HG02884 (cell line): ENCODE data around the gene GIMAP7.

Source experiments
- ATAC-seq: cut with Tn5 transposase; IDR thresholded peaks from one replicate; pipeline ENCODE4 v1.9.1; 2021; ENCODE audit warnings: mild to moderate bottlenecking, moderate library complexity; ENCODE audit not compliant: unreplicated experiment

Gene GIMAP7

DNA sequence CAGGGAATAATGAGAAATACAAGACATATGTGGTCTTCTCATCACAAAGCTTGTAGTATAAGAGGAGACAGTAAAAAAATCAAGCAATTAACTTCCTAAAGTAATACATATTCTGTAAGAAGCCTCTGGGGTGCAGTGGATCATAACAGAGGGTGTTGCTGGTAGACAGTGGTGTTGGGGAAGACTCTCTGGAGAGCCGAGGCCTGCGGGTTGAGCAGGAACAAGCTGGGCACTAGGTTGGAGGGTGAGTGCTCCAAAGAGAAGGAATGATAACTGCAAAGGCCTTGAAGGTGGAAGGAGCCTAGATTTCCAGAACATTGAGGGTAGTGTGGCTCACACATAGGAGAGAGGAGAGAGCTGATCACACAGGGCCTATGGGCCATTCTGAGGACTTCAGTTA is 54.0 kb downstream of the GIMAP7 start:
- no peak for ATAC-seq

DNA sequence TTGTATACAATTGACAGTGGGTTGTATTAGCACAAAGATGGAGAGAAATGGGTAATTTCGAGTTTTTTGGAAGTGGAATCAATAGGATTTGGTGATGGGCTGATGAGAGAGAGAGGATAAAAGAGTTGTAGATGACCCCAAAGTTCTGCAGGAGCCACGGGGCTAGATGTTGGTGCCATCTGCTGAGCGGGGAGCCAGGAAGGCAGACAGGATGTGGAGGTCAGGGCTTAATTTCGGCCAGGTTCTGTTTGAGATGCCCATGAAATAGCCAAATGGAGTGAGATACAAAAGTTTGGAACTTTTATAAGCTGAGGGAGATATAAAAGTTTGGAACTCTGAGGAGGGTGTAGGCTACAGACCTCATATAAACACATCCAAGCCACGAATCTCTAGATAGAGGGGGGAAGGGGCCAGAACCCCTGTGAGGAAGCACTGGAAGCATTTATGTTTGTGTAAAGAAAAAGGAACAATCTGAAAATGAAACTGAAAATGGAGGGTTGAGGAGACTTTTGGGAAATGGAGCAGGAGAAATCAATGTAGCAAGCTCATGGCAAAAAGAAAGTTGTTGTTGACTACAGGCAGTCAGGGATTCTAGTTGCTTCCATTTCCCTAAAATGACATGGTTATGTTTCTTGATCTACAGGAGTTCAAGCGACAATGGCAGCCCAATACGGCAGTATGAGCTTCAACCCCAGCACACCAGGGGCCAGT is 54.7 kb downstream of the GIMAP7 start:
- ATAC-seq, result no peak
